Mesendoderm (in vitro differentiated cells): Measurements from ENCODE around the gene KRTAP5-4.

Experiments
- DNase-seq: peaks from one replicate; pipeline ENCODE4 v3.0.0; 2013
- H2AK5ac ChIP-seq: 2 replicates; pipeline ENCODE4 v1.6.1; 2013; ENCODE audit warnings: low read length, inconsistent platforms
- H2BK120ac ChIP-seq: 2 replicates; pipeline ENCODE4 v1.6.1; 2013; ENCODE audit warnings: low read depth, mild to moderate bottlenecking, low read length, moderate library complexity, mixed read lengths
- H2BK15ac ChIP-seq: replicated peaks from 2 replicates; pipeline ENCODE4 v1.6.1; 2013; ENCODE audit warnings: low read depth, mild to moderate bottlenecking, moderate library complexity
- H2BK5ac ChIP-seq: 2 replicates; pipeline ENCODE4 v1.6.1; 2013; ENCODE audit warnings: low read length, inconsistent platforms
- H3K18ac ChIP-seq: 2 replicates; pipeline ENCODE4 v1.6.1; 2013; ENCODE audit warnings: mild to moderate bottlenecking, low read length, mixed read lengths
- H3K23ac ChIP-seq: one replicate; pipeline ENCODE4 v1.6.1; 2013; ENCODE audit warnings: low read length
- H3K27ac ChIP-seq: 2 replicates; pipeline ENCODE4 v1.5.1; 2013; ENCODE audit warnings: low read depth, mild to moderate bottlenecking, inconsistent platforms, low read length, moderate library complexity
- H3K27me3 ChIP-seq: 2 replicates; pipeline ENCODE4 v1.6.1; 2013; ENCODE audit warnings: low read length, control low read depth, mild to moderate bottlenecking, inconsistent platforms; ENCODE audit not compliant: insufficient read depth, poor library complexity
- H3K36me3 ChIP-seq: 2 replicates; pipeline ENCODE4 v1.6.1; 2013; ENCODE audit warnings: low read length, inconsistent platforms; ENCODE audit not compliant: control insufficient read depth, insufficient read depth
- H3K4ac ChIP-seq: one replicate; pipeline ENCODE4 v1.6.1; 2013; ENCODE audit warnings: low read depth, mild to moderate bottlenecking, low read length, moderate library complexity
- H3K4me1 ChIP-seq: 2 replicates; pipeline ENCODE4 v1.6.1; 2013; ENCODE audit warnings: low read depth, low read length, inconsistent platforms; ENCODE audit not compliant: control insufficient read depth
- H3K4me2 ChIP-seq: 2 replicates; pipeline ENCODE4 v1.6.1; 2013; ENCODE audit warnings: low read length
- H3K4me3 ChIP-seq: 2 replicates; pipeline ENCODE4 v1.5.1; 2013; ENCODE audit warnings: mild to moderate bottlenecking, low read length
- H3K56ac ChIP-seq: one replicate; pipeline ENCODE4 v1.6.1; 2013; ENCODE audit warnings: low read length
- H3K79me1 ChIP-seq: 2 replicates; pipeline ENCODE4 v1.6.1; 2013; ENCODE audit warnings: low read length, inconsistent platforms
- H3K79me2 ChIP-seq: 2 replicates; pipeline ENCODE4 v1.6.1; 2013; ENCODE audit warnings: mild to moderate bottlenecking, low read length; ENCODE audit not compliant: control insufficient read depth, insufficient read depth
- H3K9ac ChIP-seq: 2 replicates; pipeline ENCODE4 v1.6.1; 2013; ENCODE audit warnings: low read length, inconsistent platforms
- H4K5ac ChIP-seq: one replicate; pipeline ENCODE4 v1.6.1; 2013; ENCODE audit warnings: low read length
- H4K8ac ChIP-seq: one replicate; pipeline ENCODE4 v1.6.1; 2013; ENCODE audit warnings: low read depth, mild to moderate bottlenecking, control low read depth, low read length, moderate library complexity
- WGBS: extraction: QIAGEN DNeasy Blood & Tissue Kit; methylation state at CpG from one replicate; pipeline ENCODE4 v1.1.7; 2013; ENCODE audit warnings: low lambda C conversion rate, missing lambda C conversion rate; ENCODE audit not compliant: insufficient coverage; ENCODE audit errors: extremely low coverage; 5-methylcytosine and 5-hydroxymethylcytosine counted together

Gene KRTAP5-4

DNA sequence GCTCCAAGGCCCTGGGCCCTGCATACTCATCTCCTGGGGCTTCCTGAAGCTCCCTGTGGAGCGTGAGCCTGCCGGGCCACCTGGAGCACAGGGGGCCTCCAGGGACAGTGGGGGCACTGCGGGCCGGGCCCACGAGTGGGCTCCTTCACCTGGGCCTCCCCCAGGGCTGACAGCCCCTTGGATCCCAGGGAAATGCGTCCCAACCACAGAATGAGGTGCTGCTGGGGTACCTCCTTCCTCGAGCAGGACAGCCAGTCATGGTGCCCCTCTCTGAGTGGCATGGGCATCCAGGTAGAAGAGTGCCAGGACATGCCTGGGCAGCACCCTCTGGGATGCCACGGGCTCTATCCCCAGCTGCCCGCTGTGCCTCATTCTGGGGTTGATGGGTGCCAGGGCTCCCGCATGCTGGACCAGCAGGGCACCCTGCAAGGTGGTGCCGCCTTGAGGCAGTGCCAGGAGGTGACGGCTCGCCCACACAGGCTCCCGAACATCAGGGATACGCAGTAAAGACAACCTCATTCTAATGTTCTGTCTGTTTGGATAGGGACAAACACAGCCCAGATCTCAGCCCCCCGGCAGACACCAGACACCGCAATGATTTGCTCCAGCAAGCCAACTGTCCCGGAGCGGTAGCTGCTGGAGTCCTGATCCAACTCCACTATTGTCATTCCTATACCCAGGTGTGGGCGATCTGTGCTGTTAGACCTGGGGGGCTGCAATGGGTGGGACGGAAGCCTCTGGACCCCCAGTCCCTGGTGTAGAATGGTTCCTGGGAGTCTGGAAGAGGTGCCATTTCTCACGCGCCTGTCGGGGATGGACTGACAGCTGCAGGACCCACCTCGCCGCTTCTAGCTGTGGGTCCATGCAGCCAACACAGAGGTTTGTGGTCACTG is 33.5 kb upstream of the KRTAP5-4 start:
- H3K4me1 ChIP-seq = no peaks in the 10 kb centered on the region
- H2AK5ac ChIP-seq = no peak overlapping the region
- H3K9ac ChIP-seq = no peak overlapping the region
- no peak overlapping the region for H3K18ac ChIP-seq
- no peak overlapping the region for H4K5ac ChIP-seq
- H2BK5ac ChIP-seq = no peak overlapping the region
- no peak overlapping the region for H3K23ac ChIP-seq
- no peak overlapping the region for H2BK15ac ChIP-seq
- H3K79me2 ChIP-seq = no peaks in the 10 kb centered on the region
- H3K27ac ChIP-seq = no peak overlapping the region
- H3K4me2 ChIP-seq = no peak overlapping the region
- H3K79me1 ChIP-seq = no peaks in the 10 kb centered on the region
- no peaks in the 10 kb centered on the region for H3K27me3 ChIP-seq
- WGBS = no CpG with 5 or more reads among the region's 26 CpGs
- H3K36me3 ChIP-seq = no peaks in the 10 kb centered on the region
- DNase-seq = no peak
- H2BK120ac ChIP-seq = no peak overlapping the region
- H4K8ac ChIP-seq = no peak overlapping the region
- H3K4ac ChIP-seq = no peak overlapping the region
- no peak overlapping the region for H3K4me3 ChIP-seq
- no peak overlapping the region for H3K56ac ChIP-seq

GRCh38 chr11:1654388-1655167 is 32.6 kb upstream of the KRTAP5-4 start:
- no peak for DNase-seq
- no peak overlapping the region for H4K8ac ChIP-seq
- H3K23ac ChIP-seq = no peak overlapping the region
- no peak overlapping the region for H2BK15ac ChIP-seq
- no peak overlapping the region for H2BK5ac ChIP-seq
- no peaks in the 10 kb centered on the region for H3K36me3 ChIP-seq
- H2BK120ac ChIP-seq = no peak overlapping the region
- no peaks in the 10 kb centered on the region for H3K27me3 ChIP-seq
- no peak overlapping the region for H3K4me3 ChIP-seq
- H3K18ac ChIP-seq = no peak overlapping the region
- no peak overlapping the region for H3K4ac ChIP-seq
- H3K79me2 ChIP-seq = no peaks in the 10 kb centered on the region
- no peak overlapping the region for H2AK5ac ChIP-seq
- H3K56ac ChIP-seq = no peak overlapping the region
- no peak overlapping the region for H3K4me2 ChIP-seq
- no peak overlapping the region for H4K5ac ChIP-seq
- H3K9ac ChIP-seq = no peak overlapping the region
- no peak overlapping the region for H3K27ac ChIP-seq
- H3K4me1 ChIP-seq = no peaks in the 10 kb centered on the region
- WGBS = no CpG with 5 or more reads among the region's 21 CpGs
- H3K79me1 ChIP-seq = no peaks in the 10 kb centered on the region

DNA sequence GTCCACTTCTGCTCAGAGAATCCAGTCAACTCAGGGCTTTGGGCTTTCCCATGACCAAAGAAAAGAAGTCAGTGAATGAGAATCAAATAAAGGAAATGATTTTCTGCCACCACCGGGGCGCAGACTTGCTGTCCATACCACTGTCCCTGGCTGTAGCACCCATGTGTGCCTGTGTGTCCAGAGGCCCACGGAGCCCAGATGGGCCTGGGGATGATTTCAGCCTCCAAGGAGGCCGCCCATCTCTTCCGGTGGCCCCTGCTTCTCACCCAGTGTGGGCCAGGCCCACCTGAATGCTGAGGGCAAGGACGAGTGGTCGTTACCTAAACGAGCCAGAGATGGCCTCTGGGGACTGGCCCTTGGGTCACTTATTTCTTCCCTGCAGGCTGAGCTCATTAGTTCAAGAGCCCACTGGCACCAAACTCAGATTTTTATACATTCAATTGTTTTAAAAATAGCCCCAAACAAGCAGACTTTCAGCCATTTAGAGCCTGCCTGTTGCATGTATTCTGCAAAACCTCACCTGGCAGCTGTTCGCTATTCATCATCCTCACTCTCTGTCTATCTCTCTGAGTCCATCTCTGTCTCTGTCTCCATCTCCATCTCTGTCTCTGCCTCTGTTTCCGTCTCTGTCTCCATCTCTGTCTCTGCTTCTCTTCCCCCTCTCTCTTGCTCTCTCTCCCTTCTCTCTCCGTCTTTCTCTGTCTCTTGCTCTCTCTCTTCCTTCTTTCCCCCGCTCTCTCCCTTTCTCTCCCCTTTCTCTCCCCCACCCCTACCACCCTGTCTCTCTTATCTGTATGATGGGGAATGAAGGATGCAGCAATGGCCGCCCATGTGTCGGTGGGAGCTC is 31.8 kb upstream of the KRTAP5-4 start:
- no peaks in the 10 kb centered on the region for H3K79me1 ChIP-seq
- no peaks in the 10 kb centered on the region for H3K36me3 ChIP-seq
- H2BK120ac ChIP-seq = no peak overlapping the region
- WGBS = no CpG with 5 or more reads among the region's 14 CpGs
- no peak overlapping the region for H3K56ac ChIP-seq
- H2AK5ac ChIP-seq = no peak overlapping the region
- no peak overlapping the region for H3K4ac ChIP-seq
- H4K5ac ChIP-seq = no peak overlapping the region
- no peak overlapping the region for H3K9ac ChIP-seq
- no peak overlapping the region for H3K23ac ChIP-seq
- H3K4me1 ChIP-seq = no peaks in the 10 kb centered on the region
- H2BK15ac ChIP-seq = no peak overlapping the region
- no peak for DNase-seq
- H3K4me3 ChIP-seq = no peak overlapping the region
- no peak overlapping the region for H3K27ac ChIP-seq
- no peak overlapping the region for H2BK5ac ChIP-seq
- no peak overlapping the region for H3K4me2 ChIP-seq
- no peak overlapping the region for H3K18ac ChIP-seq
- no peak overlapping the region for H4K8ac ChIP-seq
- no peaks in the 10 kb centered on the region for H3K27me3 ChIP-seq
- H3K79me2 ChIP-seq = no peaks in the 10 kb centered on the region

- DNase-seq = peak; percentile 62
- Histone ChIP-seq H3K27ac (no peak overlapping the region), H3K23ac (peak overlapping the region; percentile 80), H4K5ac (no peak overlapping the region), H3K4ac (no peak overlapping the region), H2AK5ac (no peak overlapping the region), H2BK5ac (no peak overlapping the region), H3K4me2 (peak overlapping the region; percentile 56), H3K79me1 (no peaks in the 10 kb centered on the region), H2BK15ac (no peak overlapping the region), H3K36me3 (no peaks in the 10 kb centered on the region), H3K79me2 (no peaks in the 10 kb centered on the region), H3K18ac (no peak overlapping the region), H3K4me3 (peak overlapping the region; percentile 16), H3K4me1 (no peaks in the 10 kb centered on the region), H3K27me3 (no peaks in the 10 kb centered on the region), H2BK120ac (no peak overlapping the region), H3K56ac (peak overlapping the region; percentile 76), H3K9ac (peak overlapping the region; percentile 48), H4K8ac (no peak overlapping the region)
- WGBS = no CpG with 5 or more reads among the region's 34 CpGs
Observed at GRCh38 chr11:1652771-1653540, 31.0 kb upstream of the KRTAP5-4 start.

DNA sequence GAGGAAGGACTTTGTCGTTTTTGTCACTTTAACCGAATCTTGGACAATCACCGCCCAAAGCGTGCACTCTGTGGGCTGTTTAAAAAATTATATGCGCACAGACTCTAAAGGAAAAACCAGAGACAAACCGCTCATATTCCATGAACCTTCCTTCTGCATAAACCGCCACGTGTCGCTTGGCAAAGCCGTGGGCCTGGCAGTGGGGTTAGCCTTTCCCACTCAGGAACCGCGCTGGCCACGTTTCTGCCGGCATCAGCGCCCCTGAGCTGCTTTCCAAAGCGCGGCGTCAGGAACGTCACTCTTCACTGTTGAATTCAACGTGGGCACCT is 30.5 kb upstream of the KRTAP5-4 start:
- H2BK5ac ChIP-seq = no peak overlapping the region
- no peak for DNase-seq
- no peak overlapping the region for H3K23ac ChIP-seq
- no peak overlapping the region for H2BK120ac ChIP-seq
- no peaks in the 10 kb centered on the region for H3K4me1 ChIP-seq
- H3K27ac ChIP-seq = no peak overlapping the region
- H4K8ac ChIP-seq = no peak overlapping the region
- no peak overlapping the region for H3K4me3 ChIP-seq
- no CpG with 5 or more reads among the region's 20 CpGs for WGBS
- H2AK5ac ChIP-seq = no peak overlapping the region
- H3K79me1 ChIP-seq = no peaks in the 10 kb centered on the region
- H3K36me3 ChIP-seq = no peaks in the 10 kb centered on the region
- no peak overlapping the region for H3K9ac ChIP-seq
- no peaks in the 10 kb centered on the region for H3K27me3 ChIP-seq
- no peak overlapping the region for H2BK15ac ChIP-seq
- H3K4me2 ChIP-seq = no peak overlapping the region
- no peaks in the 10 kb centered on the region for H3K79me2 ChIP-seq
- H3K56ac ChIP-seq = no peak overlapping the region
- no peak overlapping the region for H3K4ac ChIP-seq
- no peak overlapping the region for H4K5ac ChIP-seq
- H3K18ac ChIP-seq = no peak overlapping the region
